Left ventricle myocardium inferior (tissue), 1 donor: ENCODE data around the gene APC. TPM values are rescaled to one million over a fixed set of nuclear protein-coding genes. Genes with fewer than 3 reads are reported as not detected.
"Not testable (repeated sequence)": the region's sequence is repeated elsewhere in the genome, so short reads cannot be mapped to it uniquely, and the experiment has no call there.

Experiments used
- DNase-seq: peaks from one replicate; pipeline ENCODE4 v3.0.0-alpha.2; 2020
- H3K27ac ChIP-seq: fragments of 200-600 bp; replicated peaks from 2 replicates; pipeline ENCODE4 v1.8.0; 2021
- H3K27me3 ChIP-seq: fragments of 200-600 bp; 2 replicates; pipeline ENCODE4 v1.8.0; 2021; ENCODE audit warnings: low read depth
- H3K36me3 ChIP-seq: fragments of 200-600 bp; 2 replicates; pipeline ENCODE4 v1.8.0; 2021
- H3K4me1 ChIP-seq: fragments of 200-600 bp; 2 replicates; pipeline ENCODE4 v1.8.0; 2021
- H3K4me3 ChIP-seq: fragments of 200-600 bp; 2 replicates; pipeline ENCODE4 v1.8.0; 2021; ENCODE audit warnings: mild to moderate bottlenecking, moderate library complexity
- H3K9me3 ChIP-seq: fragments of 200-600 bp; replicated peaks from 2 replicates; pipeline ENCODE4 v1.8.0; 2021
- intact Hi-C: fragments of 100-400 bp; cut with micrococcal nuclease; formaldehyde crosslinking; loops from one replicate; pipeline ENCODE4 v1.11.0; 2022
- total RNA-seq: library from RNA; stranded (reverse); fragmentation: NEBNext Ultra II Directional; extraction: Animal tissue kit (Norgen Biotek cat#: 25700); gene quantifications from one replicate; pipeline ENCODE4 v1.2.1, GENCODE V29; 2021
- TF ChIP-seq, protein P1 (sequence below): fragments of 200-600 bp; IDR thresholded peaks from 2 replicates; pipeline ENCODE4 v1.8.0; 2021; ENCODE audit warnings: antibody characterized with exemption, mild to moderate bottlenecking, borderline replicate concordance
- donor health status: DM: no; HTN: yes; CAD: no; lungs with severe emphysema.

The APC gene
- total RNA-seq, 1 donor from 2014 or later: 33.4 TPM

GRCh38 chr5:112849912-112850311 is 112.2 kb downstream of the APC start:
- Histone ChIP-seq H3K4me1 (peaks cover 27% of the 10 kb centered on the region), H3K27me3 (no peaks in the 10 kb centered on the region), H3K4me3 (no peak overlapping the region), H3K36me3 (no peaks in the 10 kb centered on the region), H3K9me3 (no peaks in the 10 kb centered on the region), H3K27ac (no peak overlapping the region)
- no peak for DNase-seq
- intact Hi-C loops: no loop called here
- TF ChIP-seq, protein P1, sequence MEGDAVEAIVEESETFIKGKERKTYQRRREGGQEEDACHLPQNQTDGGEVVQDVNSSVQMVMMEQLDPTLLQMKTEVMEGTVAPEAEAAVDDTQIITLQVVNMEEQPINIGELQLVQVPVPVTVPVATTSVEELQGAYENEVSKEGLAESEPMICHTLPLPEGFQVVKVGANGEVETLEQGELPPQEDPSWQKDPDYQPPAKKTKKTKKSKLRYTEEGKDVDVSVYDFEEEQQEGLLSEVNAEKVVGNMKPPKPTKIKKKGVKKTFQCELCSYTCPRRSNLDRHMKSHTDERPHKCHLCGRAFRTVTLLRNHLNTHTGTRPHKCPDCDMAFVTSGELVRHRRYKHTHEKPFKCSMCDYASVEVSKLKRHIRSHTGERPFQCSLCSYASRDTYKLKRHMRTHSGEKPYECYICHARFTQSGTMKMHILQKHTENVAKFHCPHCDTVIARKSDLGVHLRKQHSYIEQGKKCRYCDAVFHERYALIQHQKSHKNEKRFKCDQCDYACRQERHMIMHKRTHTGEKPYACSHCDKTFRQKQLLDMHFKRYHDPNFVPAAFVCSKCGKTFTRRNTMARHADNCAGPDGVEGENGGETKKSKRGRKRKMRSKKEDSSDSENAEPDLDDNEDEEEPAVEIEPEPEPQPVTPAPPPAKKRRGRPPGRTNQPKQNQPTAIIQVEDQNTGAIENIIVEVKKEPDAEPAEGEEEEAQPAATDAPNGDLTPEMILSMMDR: no peak

GRCh38 chr5:112854651-112855050 is 117.0 kb downstream of the APC start:
- TF ChIP-seq, protein P1: no peak
- Histone ChIP-seq H3K36me3 (no peaks in the 10 kb centered on the region), H3K27ac (no peak overlapping the region), H3K27me3 (no peaks in the 10 kb centered on the region), H3K4me1 (no peaks in the 10 kb centered on the region), H3K9me3 (no peaks in the 10 kb centered on the region), H3K4me3 (no peak overlapping the region)
- no peak for DNase-seq
- intact Hi-C loops: no loop called here

DNA sequence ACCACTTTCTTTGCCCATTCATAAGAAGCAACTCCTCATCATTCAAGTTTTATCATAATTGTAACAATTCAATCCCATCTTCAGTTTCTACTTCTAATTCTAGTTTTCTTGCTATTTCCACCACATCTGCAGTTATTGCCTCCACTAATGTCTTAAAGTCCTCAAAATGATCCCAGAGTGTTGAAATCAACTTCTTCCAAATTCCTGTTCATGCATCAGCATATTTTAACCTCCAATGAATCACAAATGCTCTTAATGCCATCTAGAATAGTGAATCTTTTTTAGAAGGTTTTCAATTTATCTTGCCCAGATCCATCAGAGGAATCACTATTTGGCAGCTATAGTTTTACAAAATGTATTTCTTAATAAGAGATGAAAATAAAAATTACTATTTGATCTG is 120.2 kb downstream of the APC start:
- Histone ChIP-seq H3K9me3 (no peaks in the 10 kb centered on the region), H3K36me3 (peaks cover 5% of the 10 kb centered on the region), H3K27me3 (no peaks in the 10 kb centered on the region), H3K4me3 (no peak overlapping the region), H3K4me1 (peaks cover 25% of the 10 kb centered on the region), H3K27ac (no peak overlapping the region)
- no peak for DNase-seq
- intact Hi-C loops: no loop called here
- TF ChIP-seq, protein P1: no peak

GRCh38 chr5:112860571-112860928 is 122.9 kb downstream of the APC start:
- not testable (repeated sequence) for H3K27me3 ChIP-seq, DNase-seq, H3K9me3 ChIP-seq
- Histone ChIP-seq H3K4me3 (peak overlapping the region; percentile 87), H3K4me1 (peaks cover 40% of the 10 kb centered on the region), H3K36me3 (peaks cover 29% of the 10 kb centered on the region), H3K27ac (peak overlapping the region; percentile 90)
- intact Hi-C loops: loop anchor here (10.0 kb wide), 2 partner anchors 54 to 114 kb away; partner anchors contain the start of gene DCP2

- peaks cover 40% of the 10 kb centered on the region for H3K4me1 ChIP-seq
- H3K27me3 ChIP-seq: no peaks in the 10 kb centered on the region
- DNase-seq: peak; percentile 93
- peak within 1 kb of the TSS; percentile 87 for H3K4me3 ChIP-seq
- H3K27ac ChIP-seq: peak within 1 kb of the TSS; percentile 90
- H3K36me3 ChIP-seq: peaks cover 35% of the 10 kb centered on the region
- intact Hi-C loops: loop anchor here (10.0 kb wide), 2 partner anchors 54 to 114 kb away; partner anchors contain the start of gene DCP2
- TF ChIP-seq, protein P1: no peak
- no peaks in the 10 kb centered on the region for H3K9me3 ChIP-seq
These were observed 123.4 kb downstream of the APC start, which contains the start of gene SRP19 for GRCh38 chr5:112860929-112861637. TSS of gene SRP19 (plus strand) at chr5:112861287. CDS start at chr5:112861377, 90 bp downstream.

DNA sequence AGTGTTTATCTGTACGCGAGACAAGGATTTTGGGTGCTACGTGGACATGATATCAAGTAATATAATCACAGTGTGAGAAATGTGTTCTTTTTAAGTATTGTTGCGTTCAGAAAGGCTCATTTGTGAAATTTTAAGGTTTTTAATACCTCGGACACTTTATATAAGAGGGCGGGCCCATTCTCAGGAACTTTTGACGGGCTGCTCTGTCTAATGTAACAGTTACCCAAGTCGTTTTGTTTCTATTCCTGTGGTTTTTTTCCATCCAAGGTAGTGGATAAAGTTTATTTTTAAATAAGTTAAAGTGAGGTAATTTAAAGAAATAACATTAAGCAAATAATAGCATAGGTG is 123.9 kb downstream of the APC start:
- TF ChIP-seq, protein P1: no peak

More for the DNA sequence above, 123.9 kb downstream of the APC start:
- Histone ChIP-seq H3K27me3 (no peaks in the 10 kb centered on the region), H3K9me3 (no peaks in the 10 kb centered on the region), H3K27ac (peak overlapping the region; percentile 90), H3K4me1 (peaks cover 40% of the 10 kb centered on the region), H3K4me3 (peak overlapping the region; percentile 87), H3K36me3 (peaks cover 40% of the 10 kb centered on the region)
- no peak for DNase-seq
- intact Hi-C loops: loop anchor here (10.0 kb wide), 2 partner anchors 53 to 113 kb away; partner anchors contain the start of gene DCP2
